Measurements from ENCODE around the gene IGFN1. TPM values are rescaled to one million over a fixed set of nuclear protein-coding genes. Genes with fewer than 3 reads are reported as not detected.
"Not testable (repeated sequence)": the region's sequence is repeated elsewhere in the genome, so short reads cannot be mapped to it uniquely, and the experiment has no call there.

IGFN1 gene
- total RNA-seq, 8 experiments from 2014 or later = 0.05 to 1.8 (median 0.43) TPM

- ATAC-seq (replicated peaks in 6 of 8) = no peak
- in situ Hi-C loops (cut with MboI; ENCODE audit: low pct_unique_long_range_greater_than_20kb in 2 of 9, low sequenced_read_pairs in 9 of 9, unreplicated experiment in 9 of 9) = no loop called here
- no peak overlapping the region for H3K4me3 ChIP-seq
- H3K27ac ChIP-seq = no peak overlapping the region
- H3K4me1 ChIP-seq (replicated peaks in 1 of 2) = no peaks in the 10 kb centered on the region
- 71 to 94% (median 82%) methylated on average over 1 to 14 of the region's 24 CpGs; no CpG with 5 or more reads in 3 of the 10 experiments for WGBS, 10 experiments
These were observed 36.4 kb downstream of the IGFN1 start for GRCh38 chr1:201226859-201227488.

GRCh38 chr1:201228011-201228983 is 37.7 kb downstream of the IGFN1 start:
- WGBS, 10 experiments = 0 to 87% (median 69%) methylated on average over 1 to 15 of the region's 16 CpGs; no CpG with 5 or more reads in 1 of the 10 experiments
- Histone ChIP-seq H3K27ac (no peak overlapping the region), H3K4me3 (no peak overlapping the region), H3K4me1 (replicated peaks in 1 of 2) (no peaks in the 10 kb centered on the region)
- in situ Hi-C loops (cut with MboI; ENCODE audit: low pct_unique_long_range_greater_than_20kb in 2 of 9, low sequenced_read_pairs in 9 of 9, unreplicated experiment in 9 of 9) = no loop called here
- no peak for ATAC-seq (replicated peaks in 6 of 8)

GRCh38 chr1:201229095-201229494 is 38.5 kb downstream of the IGFN1 start:
- Histone ChIP-seq H3K27ac (no peak overlapping the region), H3K4me3 (no peak overlapping the region), H3K4me1 (replicated peaks in 1 of 2) (no peaks in the 10 kb centered on the region)
- 49 to 94% (median 72%) methylated on average over 1 to 4 of the region's 4 CpGs; no CpG with 5 or more reads in 4 of the 10 experiments for WGBS, 10 experiments
- in situ Hi-C loops (cut with MboI; ENCODE audit: low pct_unique_long_range_greater_than_20kb in 2 of 9, low sequenced_read_pairs in 9 of 9, unreplicated experiment in 9 of 9) = no loop called here
- ATAC-seq (replicated peaks in 6 of 8) = no peak

GRCh38 chr1:201229771-201230635 is 39.4 kb downstream of the IGFN1 start:
- Histone ChIP-seq H3K4me3 (no peak overlapping the region), H3K27ac (no peak overlapping the region), H3K4me1 (replicated peaks in 1 of 2) (no peaks in the 10 kb centered on the region)
- in situ Hi-C loops (cut with MboI; ENCODE audit: low pct_unique_long_range_greater_than_20kb in 2 of 9, low sequenced_read_pairs in 9 of 9, unreplicated experiment in 9 of 9) = no loop called here
- 6 to 89% (median 58%) methylated on average over 2 to 6 of the region's 6 CpGs; no CpG with 5 or more reads in 1 of the 10 experiments for WGBS, 10 experiments
- peak in 2 of 8 experiments; percentile 70 to 88 for ATAC-seq (replicated peaks in 6 of 8)

GRCh38 chr1:201230676-201231075 is 40.1 kb downstream of the IGFN1 start:
- no peaks in the 10 kb centered on the region for H3K4me1 ChIP-seq (replicated peaks in 1 of 2)
- 45 to 100% (median 63%) methylated on average over 1 to 4 of the region's 4 CpGs; no CpG with 5 or more reads in 1 of the 10 experiments for WGBS, 10 experiments
- ATAC-seq (replicated peaks in 6 of 8) = no peak
- in situ Hi-C loops (cut with MboI; ENCODE audit: low pct_unique_long_range_greater_than_20kb in 2 of 9, low sequenced_read_pairs in 9 of 9, unreplicated experiment in 9 of 9) = no loop called here
- no peak overlapping the region for H3K27ac ChIP-seq
- H3K4me3 ChIP-seq = no peak overlapping the region

- ATAC-seq (replicated peaks in 6 of 8); H3K4me1 ChIP-seq (replicated peaks in 1 of 2); H3K4me3 ChIP-seq; H3K27ac ChIP-seq; in situ Hi-C loops (cut with MboI; ENCODE audit: low pct_unique_long_range_greater_than_20kb in 2 of 9, low sequenced_read_pairs in 9 of 9, unreplicated experiment in 9 of 9): not testable (repeated sequence)
- WGBS, 10 experiments = no CpG with 5 or more reads among the region's 11 CpGs
These were observed 49.0 kb downstream of the IGFN1 start for GRCh38 chr1:201239646-201240045.

GRCh38 chr1:201240171-201240570 is 49.5 kb downstream of the IGFN1 start:
- no peaks in the 10 kb centered on the region for H3K4me1 ChIP-seq (replicated peaks in 1 of 2)
- no peak for ATAC-seq (replicated peaks in 6 of 8)
- WGBS, 10 experiments = 50 to 100% (median 86%) methylated on average over 1 of the region's 3 CpGs; no CpG with 5 or more reads in 1 of the 10 experiments
- in situ Hi-C loops (cut with MboI; ENCODE audit: low pct_unique_long_range_greater_than_20kb in 2 of 9, low sequenced_read_pairs in 9 of 9, unreplicated experiment in 9 of 9) = no loop called here
- no peak overlapping the region for H3K4me3 ChIP-seq
- no peak overlapping the region for H3K27ac ChIP-seq

GRCh38 chr1:201241736-201242135 is 51.1 kb downstream of the IGFN1 start:
- no peak for ATAC-seq (replicated peaks in 6 of 8)
- no peak overlapping the region for H3K27ac ChIP-seq
- no peaks in the 10 kb centered on the region for H3K4me1 ChIP-seq (replicated peaks in 1 of 2)
- 38 to 100% (median 93%) methylated on average over 1 to 2 of the region's 2 CpGs; no CpG with 5 or more reads in 1 of the 10 experiments for WGBS, 10 experiments
- in situ Hi-C loops (cut with MboI; ENCODE audit: low pct_unique_long_range_greater_than_20kb in 2 of 9, low sequenced_read_pairs in 9 of 9, unreplicated experiment in 9 of 9) = no loop called here
- H3K4me3 ChIP-seq = no peak overlapping the region

- peak in 1 of 8 experiments; percentile 29 for ATAC-seq (replicated peaks in 6 of 8)
- in situ Hi-C loops (cut with MboI; ENCODE audit: low pct_unique_long_range_greater_than_20kb in 2 of 9, low sequenced_read_pairs in 9 of 9, unreplicated experiment in 9 of 9) = no loop called here
These were observed 54.5 kb downstream of the IGFN1 start for GRCh38 chr1:201245082-201245481.

GRCh38 chr1:201248721-201249559 is 58.3 kb downstream of the IGFN1 start:
- 50 to 100% (median 89%) methylated on average over 1 to 13 of the region's 14 CpGs for WGBS, 10 experiments
- Histone ChIP-seq H3K27ac (no peak overlapping the region), H3K4me1 (replicated peaks in 1 of 2) (no peaks in the 10 kb centered on the region), H3K4me3 (no peak overlapping the region)
- ATAC-seq (replicated peaks in 6 of 8) = no peak
- in situ Hi-C loops (cut with MboI; ENCODE audit: low pct_unique_long_range_greater_than_20kb in 2 of 9, low sequenced_read_pairs in 9 of 9, unreplicated experiment in 9 of 9) = no loop called here

More at GRCh38 chr1:201245082-201245481, 54.5 kb downstream of the IGFN1 start:
- H3K4me1 ChIP-seq (replicated peaks in 1 of 2) = no peaks in the 10 kb centered on the region
- no peak overlapping the region for H3K4me3 ChIP-seq
- H3K27ac ChIP-seq = no peak overlapping the region
- WGBS, 10 experiments = 0 to 100% (median 38%) methylated on average over 1 of the region's 1 CpG; no CpG with 5 or more reads in 2 of the 10 experiments

GRCh38 chr1:201250326-201251011 is 59.8 kb downstream of the IGFN1 start:
- H3K4me1 ChIP-seq (replicated peaks in 1 of 2) = no peaks in the 10 kb centered on the region
- no peak for ATAC-seq (replicated peaks in 6 of 8)
- H3K27ac ChIP-seq = no peak overlapping the region
- 20 to 81% (median 70%) methylated on average over 2 to 7 of the region's 10 CpGs; no CpG with 5 or more reads in 3 of the 10 experiments for WGBS, 10 experiments
- no peak overlapping the region for H3K4me3 ChIP-seq
- in situ Hi-C loops (cut with MboI; ENCODE audit: low pct_unique_long_range_greater_than_20kb in 2 of 9, low sequenced_read_pairs in 9 of 9, unreplicated experiment in 9 of 9) = loop anchor here in 6 of 9 experiments (25.0 kb wide), 2 partner anchors 112 to 262 kb away; partner anchors contain the start of gene CSRP1 (in 2 of the 6)
